ENCODE measurements around the gene IQCE.

Gene IQCE

DNA sequence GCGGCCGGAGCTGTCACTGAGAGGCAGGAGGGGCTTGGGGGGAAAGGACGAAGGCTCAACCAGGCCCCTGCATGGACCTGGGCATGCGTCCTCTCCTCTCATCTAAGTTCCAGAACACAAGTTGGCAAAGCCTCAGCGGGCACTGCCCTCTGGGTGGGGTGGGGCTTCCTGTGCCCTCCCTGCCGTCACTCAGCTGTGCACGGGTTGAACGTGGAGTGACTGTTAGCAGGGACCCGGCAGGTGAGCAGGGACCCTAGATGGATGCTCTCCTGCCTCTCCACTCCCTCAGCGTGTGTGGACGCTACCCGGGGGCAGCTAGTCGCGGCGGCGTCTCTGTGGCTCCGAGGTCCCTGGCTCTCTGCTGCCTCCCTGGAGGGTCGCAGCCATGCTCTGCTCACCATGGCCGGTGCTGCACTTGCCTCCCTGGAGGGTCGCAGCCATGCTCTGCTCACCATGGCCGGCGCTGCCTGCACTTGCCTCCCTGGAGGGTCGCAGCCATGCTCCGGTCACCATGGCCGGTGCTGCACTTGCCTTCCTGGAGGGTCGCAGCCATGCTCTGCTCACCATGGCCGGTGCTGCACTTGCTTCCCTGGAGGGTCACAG lies 36.6 kb downstream of the IQCE start:
- TF ChIP-seq, protein P1, sequence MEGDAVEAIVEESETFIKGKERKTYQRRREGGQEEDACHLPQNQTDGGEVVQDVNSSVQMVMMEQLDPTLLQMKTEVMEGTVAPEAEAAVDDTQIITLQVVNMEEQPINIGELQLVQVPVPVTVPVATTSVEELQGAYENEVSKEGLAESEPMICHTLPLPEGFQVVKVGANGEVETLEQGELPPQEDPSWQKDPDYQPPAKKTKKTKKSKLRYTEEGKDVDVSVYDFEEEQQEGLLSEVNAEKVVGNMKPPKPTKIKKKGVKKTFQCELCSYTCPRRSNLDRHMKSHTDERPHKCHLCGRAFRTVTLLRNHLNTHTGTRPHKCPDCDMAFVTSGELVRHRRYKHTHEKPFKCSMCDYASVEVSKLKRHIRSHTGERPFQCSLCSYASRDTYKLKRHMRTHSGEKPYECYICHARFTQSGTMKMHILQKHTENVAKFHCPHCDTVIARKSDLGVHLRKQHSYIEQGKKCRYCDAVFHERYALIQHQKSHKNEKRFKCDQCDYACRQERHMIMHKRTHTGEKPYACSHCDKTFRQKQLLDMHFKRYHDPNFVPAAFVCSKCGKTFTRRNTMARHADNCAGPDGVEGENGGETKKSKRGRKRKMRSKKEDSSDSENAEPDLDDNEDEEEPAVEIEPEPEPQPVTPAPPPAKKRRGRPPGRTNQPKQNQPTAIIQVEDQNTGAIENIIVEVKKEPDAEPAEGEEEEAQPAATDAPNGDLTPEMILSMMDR (IDR thresholded peaks at IDR 0.05; ENCODE audit: low read depth, low read length): no peak
- no peak overlapping the region for H3K4me3 ChIP-seq (ENCODE audit: low read depth, low read length)

DNA sequence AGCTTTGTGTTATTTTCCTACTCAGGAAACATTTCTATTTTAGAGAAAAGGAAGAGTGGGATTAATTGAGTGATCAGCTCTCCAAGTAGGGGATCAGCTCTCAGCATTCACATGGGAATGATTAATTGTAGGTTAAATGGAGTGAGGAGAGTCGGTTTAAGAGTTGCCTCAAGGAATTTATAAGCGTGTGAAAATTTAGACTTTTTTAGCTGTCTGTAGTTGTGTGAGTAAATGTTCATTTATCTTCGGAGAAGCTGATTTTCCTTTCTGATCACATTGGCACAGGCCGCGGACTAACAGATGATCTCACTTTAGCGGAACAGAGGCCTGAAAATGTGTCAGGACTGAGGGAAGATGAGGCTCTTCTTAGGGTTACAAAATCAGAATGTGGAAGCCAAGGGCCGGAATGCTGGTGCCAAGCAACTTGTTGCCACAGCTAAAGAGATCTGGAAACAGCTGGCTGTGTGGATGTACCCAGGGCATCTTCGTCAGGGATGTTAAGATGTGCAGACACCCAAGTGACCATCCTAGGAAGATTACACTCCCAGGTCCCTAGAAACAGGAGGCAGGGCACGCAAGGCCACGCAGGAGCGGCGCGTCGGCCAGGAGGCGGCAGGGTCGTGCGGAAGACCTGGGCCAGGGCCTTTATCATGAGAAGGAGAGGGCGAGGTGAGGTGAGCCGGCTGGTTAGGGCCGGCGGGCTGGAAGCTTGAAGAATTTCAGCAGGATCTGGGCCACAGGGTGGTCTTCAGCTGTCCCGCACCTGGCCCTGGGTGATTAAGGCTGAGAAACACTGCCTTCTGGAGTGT lies 37.9 kb downstream of the IQCE start:
- H3K4me3 ChIP-seq (ENCODE audit: low read depth, low read length): no peak overlapping the region
- TF ChIP-seq, protein P1 (IDR thresholded peaks at IDR 0.05; ENCODE audit: low read depth, low read length): no peak

DNA sequence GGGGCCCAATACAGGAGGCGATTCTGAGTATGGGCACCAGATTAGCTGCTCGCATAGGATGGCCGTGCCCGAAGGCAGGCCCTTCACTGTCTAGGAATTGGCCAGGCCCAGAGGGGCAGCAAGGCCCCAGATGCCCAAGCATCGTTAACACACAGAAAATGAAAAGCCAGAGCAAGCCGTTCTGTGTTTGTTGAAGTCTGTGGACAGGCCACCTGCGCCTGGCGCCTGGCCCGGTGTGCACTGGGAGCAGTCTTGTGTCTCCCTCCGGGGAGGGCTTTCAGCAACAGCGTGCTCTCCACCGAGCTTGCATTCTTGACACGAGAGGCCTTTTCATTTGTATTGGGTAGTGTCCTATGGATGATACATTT lies 38.5 kb downstream of the IQCE start:
- H3K4me3 ChIP-seq (ENCODE audit: low read depth, low read length): no peak overlapping the region
- TF ChIP-seq, protein P1 (IDR thresholded peaks at IDR 0.05; ENCODE audit: low read depth, low read length): no peak

DNA sequence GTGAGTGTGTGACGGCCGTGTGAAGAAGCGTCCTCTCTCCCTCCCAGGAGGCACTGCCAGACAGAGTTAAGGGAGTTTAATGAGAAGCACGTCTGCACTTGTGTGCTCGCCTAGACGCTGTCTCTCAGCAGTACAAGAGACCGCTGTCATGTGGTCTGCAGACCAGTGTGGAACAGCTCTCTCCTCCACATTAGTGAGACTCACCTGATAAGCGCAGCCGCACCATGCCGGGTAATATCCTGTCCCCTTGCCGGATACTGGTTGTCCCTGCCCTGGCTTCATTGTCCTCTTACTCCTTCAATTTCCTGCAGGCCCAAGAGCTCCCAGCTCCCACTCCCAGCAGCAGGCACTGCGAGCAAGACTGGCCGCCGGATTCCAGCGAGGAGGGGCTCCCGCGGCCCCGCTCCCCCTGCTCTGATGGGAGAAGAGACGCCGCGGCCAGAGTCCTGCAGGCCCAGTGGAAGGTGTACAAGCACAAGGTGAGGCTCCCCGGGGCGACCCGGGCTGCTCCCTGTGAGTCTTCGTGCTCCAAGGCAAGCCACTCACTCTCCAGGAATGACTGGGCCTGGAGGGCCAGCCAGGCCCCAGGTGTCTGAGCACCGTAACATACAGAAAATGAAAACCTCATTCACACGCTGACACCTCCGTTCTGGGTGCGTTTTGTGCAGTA lies 39.5 kb downstream of the IQCE start:
- TF ChIP-seq, protein P1 (IDR thresholded peaks at IDR 0.05; ENCODE audit: low read depth, low read length): no peak
- H3K4me3 ChIP-seq (ENCODE audit: low read depth, low read length): no peak overlapping the region

DNA sequence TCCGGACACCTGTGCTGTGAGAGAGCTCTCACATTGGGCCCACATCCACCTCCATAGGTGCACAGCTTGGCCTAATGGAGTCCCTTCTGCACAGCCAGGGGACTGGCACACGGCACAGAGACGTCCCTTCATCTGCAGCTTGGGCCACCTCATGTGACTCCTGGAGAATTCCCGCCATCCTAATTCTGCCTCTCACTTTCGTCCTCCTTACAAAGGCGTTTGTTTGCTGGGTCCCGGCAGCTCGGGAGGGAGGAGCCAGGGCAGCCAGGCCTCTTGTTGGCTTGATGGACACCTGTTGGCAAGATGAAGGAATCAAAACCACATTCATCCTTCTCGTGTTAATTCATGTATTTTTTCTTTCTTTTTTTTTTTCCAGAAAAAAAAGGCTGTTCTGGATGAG lies 42.3 kb downstream of the IQCE start:
- TF ChIP-seq, protein P1 (IDR thresholded peaks at IDR 0.05; ENCODE audit: low read depth, low read length): no peak
- no peak overlapping the region for H3K4me3 ChIP-seq (ENCODE audit: low read depth, low read length)

DNA sequence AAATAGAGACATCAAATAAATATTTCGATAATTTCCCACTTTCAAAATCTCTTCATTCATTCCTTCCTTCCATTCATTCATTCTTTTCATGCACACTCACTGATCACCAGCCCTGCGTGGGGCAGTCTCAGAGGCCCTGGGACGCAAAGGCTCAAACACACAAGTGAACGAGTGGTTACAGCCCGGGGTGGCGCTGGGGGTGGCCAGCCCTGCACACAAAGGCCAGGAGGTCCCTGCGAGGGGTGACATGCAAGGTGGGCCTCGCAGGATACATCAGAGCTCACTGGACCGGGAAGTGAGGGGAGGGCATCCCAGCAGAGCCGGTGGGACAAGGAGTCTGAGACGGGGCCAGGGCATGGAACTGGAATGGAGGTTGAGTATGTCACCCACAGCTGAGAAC lies 43.1 kb downstream of the IQCE start:
- no peak overlapping the region for H3K4me3 ChIP-seq (ENCODE audit: low read depth, low read length)
- TF ChIP-seq, protein P1 (IDR thresholded peaks at IDR 0.05; ENCODE audit: low read depth, low read length): no peak

Data from WI38 (cell line).